Islet of Langerhans (tissue), 1 donor: Measurements from ENCODE around the gene C20orf202.

Source experiments
- FAIRE-seq: peaks from one replicate; lab custom pipeline; 2011; peaks lifted over from hg19 to GRCh38; lab: Jason Lieb, UNC

The C20orf202 gene

DNA sequence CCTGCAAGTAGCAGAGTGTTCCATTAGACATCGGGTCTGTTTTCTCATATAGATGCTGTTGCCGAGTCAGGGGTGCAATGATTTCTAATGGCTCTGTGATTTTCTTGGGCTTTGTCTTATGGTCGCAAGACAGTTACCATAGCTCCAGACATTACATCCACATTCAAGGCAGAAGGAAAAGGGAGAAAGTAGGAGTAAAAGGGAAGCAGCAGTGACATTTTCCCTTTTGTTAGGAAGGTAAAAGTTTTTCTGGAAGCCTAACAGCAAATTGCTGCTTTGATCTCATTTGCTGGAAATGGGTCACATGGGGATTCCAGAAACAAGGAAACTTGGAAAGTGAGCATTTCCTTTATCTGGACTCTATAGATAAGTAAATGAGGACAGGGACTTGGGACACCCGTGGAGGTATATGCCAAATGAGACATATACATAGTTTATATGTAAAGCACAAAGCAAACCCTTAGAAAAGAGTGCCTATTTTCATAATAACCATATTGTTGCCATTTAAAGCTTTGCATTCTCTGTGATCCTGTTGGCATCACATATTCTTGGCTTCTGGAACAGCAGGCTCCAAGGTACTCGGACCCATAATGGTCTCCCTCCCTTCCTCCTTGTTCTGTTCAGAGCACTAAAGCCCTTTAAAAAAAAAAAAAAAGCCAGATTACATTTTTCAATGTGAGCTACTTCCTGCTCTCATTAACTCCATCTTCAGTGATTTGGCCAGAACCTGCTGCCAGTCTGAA is at the start of gene C20orf202:
Gene C20orf202 (plus strand): TSS at position 693 of the 743 bp plus-strand sequence. CDS start 132 bp downstream, outside the sequence.
- FAIRE-seq: no peak

DNA sequence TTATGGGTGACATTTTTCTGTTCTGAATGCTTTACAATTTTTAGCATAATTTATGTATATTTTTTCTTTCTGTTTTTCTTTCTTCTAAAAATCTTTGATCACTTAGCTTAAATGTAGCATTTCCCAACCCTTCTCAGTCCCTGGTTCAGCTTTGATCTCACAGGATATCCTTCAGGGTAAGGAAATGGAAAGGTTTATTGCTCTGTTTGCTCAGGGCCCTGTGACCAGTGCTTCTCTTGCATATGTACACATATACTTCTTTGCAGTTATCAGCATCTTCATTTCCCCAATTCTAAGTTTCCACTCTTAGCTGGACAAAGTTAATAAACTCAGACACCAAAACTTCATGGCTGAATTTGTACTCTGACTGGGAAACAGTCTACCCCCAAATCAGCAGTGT is 49.0 kb upstream of the C20orf202 start:
- no peak for FAIRE-seq

DNA sequence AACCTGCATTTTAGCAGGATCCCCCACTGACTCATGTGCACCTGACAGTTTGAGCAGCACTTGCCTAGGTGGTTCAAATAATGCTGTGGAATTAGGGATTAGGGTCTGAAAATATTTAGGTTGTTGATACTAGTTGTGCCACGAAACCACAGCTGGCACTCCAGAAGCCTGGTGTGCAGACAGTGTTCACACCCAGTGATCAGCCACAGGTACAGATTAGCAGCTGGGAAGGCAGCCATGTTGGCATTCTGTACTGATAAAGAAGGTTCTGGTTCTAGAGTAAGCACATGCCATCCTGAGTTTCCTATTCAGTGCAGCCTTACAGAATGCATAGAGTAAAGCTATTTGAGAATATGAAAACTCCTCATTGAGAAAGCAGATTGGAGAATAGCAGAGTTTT is 48.6 kb upstream of the C20orf202 start:
- no peak for FAIRE-seq

- FAIRE-seq: no peak
Observed at GRCh38 chr20:1155342-1155741, 47.9 kb upstream of the C20orf202 start.

DNA sequence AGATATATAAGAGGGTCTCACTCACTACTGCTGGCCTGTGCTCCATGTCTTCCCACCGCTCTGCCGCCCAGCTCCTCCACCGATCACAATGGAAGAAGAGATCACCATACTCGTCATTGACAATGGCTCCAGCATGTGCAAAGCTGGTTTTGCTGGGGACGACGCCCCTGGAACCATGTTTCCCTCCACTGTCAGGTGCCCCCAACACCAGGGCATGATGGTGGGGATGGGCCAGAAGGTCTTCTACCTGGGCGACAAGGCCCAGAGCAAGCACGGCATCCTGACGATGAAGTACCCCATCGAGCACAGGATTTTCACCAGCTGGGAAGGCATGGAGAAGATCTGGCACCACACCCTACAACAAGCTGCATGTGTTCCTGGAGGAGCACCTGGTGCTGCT is 42.8 kb upstream of the C20orf202 start:
- no peak for FAIRE-seq

DNA sequence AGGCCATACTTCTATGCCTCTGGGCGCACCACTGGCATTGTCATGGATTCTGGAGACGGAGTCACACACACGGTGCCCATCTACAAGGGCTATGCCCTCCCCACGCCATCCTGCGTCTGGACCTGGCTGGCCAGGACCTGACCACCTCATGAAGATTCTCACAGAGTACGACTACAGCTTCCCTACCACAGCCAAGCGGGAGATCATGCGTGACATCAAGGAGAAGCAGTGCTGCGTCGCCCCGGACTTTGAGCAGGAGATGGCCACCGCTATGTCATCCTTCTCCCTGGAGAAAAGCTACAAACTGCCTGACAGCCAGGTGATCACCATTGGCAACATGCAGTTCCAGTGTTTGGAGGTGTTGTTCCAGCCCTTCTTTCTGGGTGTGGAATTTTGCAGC is 42.3 kb upstream of the C20orf202 start:
- no peak for FAIRE-seq

- FAIRE-seq: no peak
Observed at GRCh38 chr20:1163105-1163504, 40.1 kb upstream of the C20orf202 start.

DNA sequence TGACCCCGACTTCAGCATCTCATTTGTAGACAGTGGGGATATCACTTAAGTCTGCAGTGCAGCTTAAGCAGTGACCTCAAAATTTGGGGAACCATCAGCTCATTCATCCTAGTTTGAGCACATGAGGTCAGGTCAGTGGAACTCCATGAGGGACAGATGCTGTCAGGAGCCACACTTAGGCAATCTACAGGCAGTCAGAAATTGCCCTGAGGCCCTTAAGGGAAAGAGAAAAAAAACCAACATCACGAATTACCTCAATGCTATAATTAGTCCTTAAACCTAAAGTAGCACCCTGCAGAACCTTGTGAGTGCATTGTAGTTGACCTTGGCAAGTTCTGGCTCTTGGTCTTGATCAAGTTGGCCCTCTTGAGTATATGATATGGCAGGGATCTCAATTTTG is 39.6 kb upstream of the C20orf202 start:
- no peak for FAIRE-seq

DNA sequence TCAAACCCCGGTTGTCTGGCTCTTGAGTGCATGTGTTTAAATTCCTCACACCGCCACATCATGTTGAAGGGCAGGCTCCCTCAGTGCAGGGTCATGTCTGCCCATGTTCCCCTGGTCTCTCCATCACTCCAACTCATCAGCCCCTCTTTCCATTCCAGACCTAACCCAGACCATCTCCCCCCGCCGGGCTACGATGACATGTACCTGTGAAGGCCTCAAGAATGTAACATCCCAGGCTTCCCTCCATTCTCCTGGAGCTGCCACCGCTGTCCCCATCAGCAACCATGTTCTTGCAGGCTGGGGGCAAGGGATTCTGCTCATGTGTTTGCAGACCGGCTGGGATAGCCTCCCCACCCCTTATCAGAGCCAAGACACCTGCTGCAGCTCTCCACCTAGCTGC is 38.4 kb upstream of the C20orf202 start:
- no peak for FAIRE-seq

GRCh38 chr20:1165521-1165920 is 37.7 kb upstream of the C20orf202 start:
- FAIRE-seq: no peak

- no peak for FAIRE-seq
Observed at GRCh38 chr20:1165941-1166340, 37.3 kb upstream of the C20orf202 start.

DNA sequence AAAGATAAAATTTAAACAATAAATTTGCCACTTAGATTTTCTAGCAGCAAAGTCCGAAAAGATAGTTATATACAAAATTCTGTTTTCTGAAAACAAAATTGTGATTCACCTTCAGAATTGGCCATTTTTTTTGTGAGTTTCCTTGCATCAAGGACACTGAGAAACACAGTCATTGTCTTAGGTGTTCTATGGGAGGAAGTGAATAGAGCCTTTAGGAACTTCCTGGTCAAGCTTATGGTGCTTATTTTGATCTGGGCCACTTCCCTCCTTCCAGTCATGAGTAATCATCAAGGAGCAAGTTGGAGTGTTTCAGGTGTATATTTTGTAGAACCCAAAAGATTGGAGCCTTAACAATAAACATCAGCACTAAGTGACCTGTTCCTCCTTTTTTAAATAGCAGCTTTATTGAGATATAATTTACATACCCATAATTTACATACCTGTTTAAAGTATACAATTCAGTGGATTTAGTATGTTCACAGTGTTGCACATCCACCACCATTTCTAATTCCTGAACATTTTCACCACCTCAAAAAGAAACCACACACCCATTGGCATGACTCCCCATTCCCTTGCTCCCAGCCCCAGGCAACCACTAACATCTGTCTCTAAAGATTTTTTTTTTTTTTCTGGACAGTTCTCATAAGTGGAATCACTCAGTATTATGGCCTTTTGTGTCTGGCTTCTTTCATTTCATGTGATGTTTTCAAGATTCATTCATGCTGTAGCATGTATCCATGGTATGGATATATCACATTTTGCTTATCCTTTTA is 36.1 kb upstream of the C20orf202 start:
- no peak for FAIRE-seq

- no peak for FAIRE-seq
Observed at GRCh38 chr20:1169224-1169623, 34.0 kb upstream of the C20orf202 start.

- no peak for FAIRE-seq
Observed at GRCh38 chr20:1171461-1172093, 31.7 kb upstream of the C20orf202 start.

DNA sequence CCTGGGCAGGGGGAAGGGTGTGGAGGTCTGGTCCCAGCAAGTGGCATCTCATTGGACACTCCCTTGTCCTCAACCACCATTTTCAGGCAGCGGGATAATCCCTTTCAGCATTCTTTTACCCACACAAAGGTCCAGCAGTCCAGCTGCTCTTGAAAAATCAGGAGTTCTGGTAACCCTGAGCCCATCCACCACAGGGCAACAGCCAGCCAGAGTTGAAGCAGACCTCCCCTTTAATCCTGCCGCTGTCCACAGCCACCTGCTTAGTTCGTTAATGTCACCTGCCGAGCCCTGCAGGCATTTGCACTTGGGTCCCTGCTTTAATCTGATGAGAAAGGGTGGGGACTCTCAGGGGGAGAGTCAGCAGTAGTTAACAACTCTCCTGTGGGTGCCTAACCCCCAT is 29.6 kb upstream of the C20orf202 start:
- no peak for FAIRE-seq

DNA sequence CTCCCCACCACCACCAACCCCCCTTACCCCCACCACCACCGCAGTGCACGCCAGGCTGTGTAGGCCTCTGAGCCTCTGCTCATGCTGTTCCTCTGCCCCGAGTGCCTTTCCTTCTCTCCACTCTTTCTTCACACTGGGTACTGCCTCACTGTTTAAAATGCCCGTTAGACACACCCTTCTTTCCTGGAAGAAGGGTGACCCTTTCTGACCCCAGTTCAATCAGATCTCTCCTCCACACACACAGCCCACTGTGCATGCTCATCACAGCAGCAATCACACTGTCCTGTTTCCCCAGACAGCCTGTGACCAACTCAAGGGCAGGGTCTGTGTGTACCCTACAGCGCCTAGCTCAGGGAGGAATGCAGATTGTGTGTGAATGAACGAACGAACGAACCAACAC is 28.5 kb upstream of the C20orf202 start:
- FAIRE-seq: no peak

DNA sequence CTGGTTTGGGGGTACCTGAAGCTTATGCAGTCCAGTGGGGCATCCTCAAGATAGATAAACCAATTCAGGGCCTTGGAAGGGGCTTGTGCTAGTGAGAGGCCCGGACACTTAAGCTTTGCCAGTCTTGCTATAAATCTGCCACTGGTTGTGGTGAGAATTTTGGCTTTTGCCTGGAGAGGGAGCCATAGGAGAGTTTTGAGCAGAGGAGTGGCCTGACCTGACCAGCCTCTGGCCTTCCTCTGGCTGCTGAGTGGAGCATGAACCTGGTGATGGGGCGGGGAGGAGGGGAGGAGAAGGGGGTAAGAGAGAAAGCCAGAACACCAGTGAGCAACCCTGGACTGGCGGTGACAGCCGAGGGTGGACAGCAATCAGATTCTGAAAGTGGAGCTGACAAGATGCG is 25.6 kb upstream of the C20orf202 start:
- no peak for FAIRE-seq

GRCh38 chr20:1178103-1178502 is 25.2 kb upstream of the C20orf202 start:
- FAIRE-seq: no peak

DNA sequence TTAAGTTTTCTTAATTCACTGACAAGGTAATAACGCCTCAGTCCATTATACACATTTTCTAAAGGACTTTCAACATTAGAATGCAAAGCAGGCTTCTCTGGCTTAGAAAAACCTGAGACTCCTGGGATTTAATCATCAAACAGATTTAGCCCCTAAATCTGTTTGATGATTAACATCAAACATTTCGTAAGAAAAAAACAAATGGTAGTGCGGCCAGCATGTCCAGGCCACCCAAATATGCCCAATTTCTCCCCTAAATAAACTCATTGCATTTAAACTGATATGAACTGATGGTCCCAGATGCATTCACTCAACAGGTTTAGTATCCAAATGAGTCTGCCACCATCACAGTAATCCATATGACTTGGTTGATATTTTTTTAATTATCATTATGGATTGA is 24.6 kb upstream of the C20orf202 start:
- no peak for FAIRE-seq

GRCh38 chr20:1180949-1181348 is 22.3 kb upstream of the C20orf202 start:
- no peak for FAIRE-seq

GRCh38 chr20:1182106-1182505 is 21.1 kb upstream of the C20orf202 start:
- FAIRE-seq: no peak

GRCh38 chr20:1183153-1183552 is 20.1 kb upstream of the C20orf202 start:
- no peak for FAIRE-seq

DNA sequence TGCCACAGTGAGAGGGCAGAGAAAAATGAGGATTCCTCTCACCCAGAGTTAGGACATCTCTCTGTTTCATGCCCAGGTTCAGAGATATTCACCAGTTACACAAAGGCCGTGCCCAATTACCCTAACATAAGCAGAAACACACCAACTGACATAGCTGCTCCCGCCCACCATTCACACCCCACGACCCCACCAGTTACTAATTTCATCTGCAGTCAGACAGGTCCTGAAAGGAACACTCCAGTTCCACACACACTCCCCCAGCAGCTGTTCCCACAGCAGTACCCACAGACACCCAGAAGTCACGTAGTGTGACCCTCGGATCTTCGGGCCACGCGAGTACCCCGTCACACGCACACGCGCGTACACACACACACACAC is 19.0 kb upstream of the C20orf202 start:
- no peak for FAIRE-seq
